Measurements from ENCODE around the gene KCNK5.

KCNK5 gene

GRCh38 chr6:39214846-39215639, 14.2 kb downstream of the KCNK5 start:
- DNase-seq = no peak

- no peak for DNase-seq
Measured at GRCh38 chr6:39214120-39214813, 15.0 kb downstream of the KCNK5 start.

GRCh38 chr6:39213195-39213920, 15.9 kb downstream of the KCNK5 start:
- DNase-seq = no peak

GRCh38 chr6:39211183-39211582, 18.1 kb downstream of the KCNK5 start:
- DNase-seq = no peak

- no peak for DNase-seq
Measured at GRCh38 chr6:39210450-39210849, 18.8 kb downstream of the KCNK5 start.

- DNase-seq = no peak
Measured at GRCh38 chr6:39209911-39210310, 19.4 kb downstream of the KCNK5 start.

- DNase-seq = no peak
Measured at GRCh38 chr6:39209360-39209811, 19.9 kb downstream of the KCNK5 start.

- DNase-seq = no peak
Measured at GRCh38 chr6:39208223-39208739, 21.0 kb downstream of the KCNK5 start.

- DNase-seq = no peak
Measured at GRCh38 chr6:39207416-39208222, 21.7 kb downstream of the KCNK5 start.

GRCh38 chr6:39206250-39206721, 23.0 kb downstream of the KCNK5 start:
- no peak for DNase-seq

GRCh38 chr6:39204646-39205244, 24.5 kb downstream of the KCNK5 start:
- DNase-seq = no peak

- DNase-seq = no peak
Measured at GRCh38 chr6:39204160-39204495, 25.1 kb downstream of the KCNK5 start.

GRCh38 chr6:39203436-39204159, 25.7 kb downstream of the KCNK5 start:
- no peak for DNase-seq

GRCh38 chr6:39202166-39202565, 27.1 kb downstream of the KCNK5 start:
- no peak for DNase-seq

- no peak for DNase-seq
Measured at GRCh38 chr6:39200498-39201020, 28.7 kb downstream of the KCNK5 start.

GRCh38 chr6:39199976-39200375, 29.3 kb downstream of the KCNK5 start:
- no peak for DNase-seq

GRCh38 chr6:39199231-39199940, 29.9 kb downstream of the KCNK5 start:
- no peak for DNase-seq

- no peak for DNase-seq
Measured at GRCh38 chr6:39198528-39198927, 30.7 kb downstream of the KCNK5 start.

GRCh38 chr6:39197922-39198500, 31.3 kb downstream of the KCNK5 start:
- no peak for DNase-seq

- no peak for DNase-seq
Measured at GRCh38 chr6:39197521-39197920, 31.8 kb downstream of the KCNK5 start.
